PFSK-1 (cell line): ENCODE data around the gene VAT1L.

ENCODE experiments used
- FOXP2 ChIP-seq: optimal IDR thresholded peaks from 2 replicates; pipeline ENCODE3; 2011; ENCODE audit warnings: borderline replicate concordance, control low read depth, inconsistent platforms; ENCODE audit not compliant: insufficient read depth; ENCODE audit errors: extremely low read length, extremely low read depth
- POLR2AphosphoS5 ChIP-seq: IDR thresholded peaks from 2 replicates; pipeline ENCODE4 v1.6.1; 2012; ENCODE audit warnings: low read depth, mild to moderate bottlenecking, control low read depth, low read length, moderate library complexity
- SIN3A ChIP-seq: IDR thresholded peaks from 2 replicates; pipeline ENCODE4 v1.6.1; 2012; ENCODE audit warnings: mild to moderate bottlenecking, low read length, moderate library complexity, borderline replicate concordance; ENCODE audit not compliant: insufficient read depth
- TAF1 ChIP-seq: IDR thresholded peaks from 2 replicates; pipeline ENCODE4 v1.6.1; 2012; ENCODE audit warnings: low read length, control low read depth, borderline replicate concordance; ENCODE audit not compliant: insufficient read depth
- TF ChIP-seq, protein P1 (sequence below), 2 experiments: IDR thresholded peaks; 2 replicates each; pipeline versions ENCODE4 v1.6.1 to v1.8.0; 2011 to 2012; ENCODE audit warnings: low read depth in 2 of 2, low read length in 2 of 2, control low read depth in 1 of 2, inconsistent platforms in 1 of 2, mild to moderate bottlenecking in 1 of 2, moderate library complexity in 1 of 2; ENCODE audit not compliant: insufficient read depth in 1 of 2

Gene VAT1L

DNA sequence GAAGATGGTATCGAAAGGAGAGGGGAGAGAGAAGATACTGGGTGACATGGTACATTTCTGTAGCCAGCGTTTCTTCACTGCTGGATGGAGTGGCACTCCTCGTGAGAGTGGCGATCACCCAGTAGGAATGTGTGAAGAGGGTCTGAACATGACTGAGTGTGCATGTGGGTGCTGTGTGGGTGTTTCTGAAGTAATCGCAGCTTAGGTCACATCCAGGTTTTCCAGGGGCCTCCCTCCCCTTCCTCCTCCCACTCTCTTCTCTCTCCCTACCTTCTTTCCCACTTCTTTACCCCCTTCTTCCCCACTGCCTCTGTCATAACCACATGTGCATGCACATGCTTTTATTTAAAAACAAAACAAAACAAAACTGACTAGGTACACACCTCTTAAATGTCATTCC, 235.8 kb downstream of the VAT1L start:
- TF ChIP-seq TAF1, result no peak
- TF ChIP-seq, protein P1, sequence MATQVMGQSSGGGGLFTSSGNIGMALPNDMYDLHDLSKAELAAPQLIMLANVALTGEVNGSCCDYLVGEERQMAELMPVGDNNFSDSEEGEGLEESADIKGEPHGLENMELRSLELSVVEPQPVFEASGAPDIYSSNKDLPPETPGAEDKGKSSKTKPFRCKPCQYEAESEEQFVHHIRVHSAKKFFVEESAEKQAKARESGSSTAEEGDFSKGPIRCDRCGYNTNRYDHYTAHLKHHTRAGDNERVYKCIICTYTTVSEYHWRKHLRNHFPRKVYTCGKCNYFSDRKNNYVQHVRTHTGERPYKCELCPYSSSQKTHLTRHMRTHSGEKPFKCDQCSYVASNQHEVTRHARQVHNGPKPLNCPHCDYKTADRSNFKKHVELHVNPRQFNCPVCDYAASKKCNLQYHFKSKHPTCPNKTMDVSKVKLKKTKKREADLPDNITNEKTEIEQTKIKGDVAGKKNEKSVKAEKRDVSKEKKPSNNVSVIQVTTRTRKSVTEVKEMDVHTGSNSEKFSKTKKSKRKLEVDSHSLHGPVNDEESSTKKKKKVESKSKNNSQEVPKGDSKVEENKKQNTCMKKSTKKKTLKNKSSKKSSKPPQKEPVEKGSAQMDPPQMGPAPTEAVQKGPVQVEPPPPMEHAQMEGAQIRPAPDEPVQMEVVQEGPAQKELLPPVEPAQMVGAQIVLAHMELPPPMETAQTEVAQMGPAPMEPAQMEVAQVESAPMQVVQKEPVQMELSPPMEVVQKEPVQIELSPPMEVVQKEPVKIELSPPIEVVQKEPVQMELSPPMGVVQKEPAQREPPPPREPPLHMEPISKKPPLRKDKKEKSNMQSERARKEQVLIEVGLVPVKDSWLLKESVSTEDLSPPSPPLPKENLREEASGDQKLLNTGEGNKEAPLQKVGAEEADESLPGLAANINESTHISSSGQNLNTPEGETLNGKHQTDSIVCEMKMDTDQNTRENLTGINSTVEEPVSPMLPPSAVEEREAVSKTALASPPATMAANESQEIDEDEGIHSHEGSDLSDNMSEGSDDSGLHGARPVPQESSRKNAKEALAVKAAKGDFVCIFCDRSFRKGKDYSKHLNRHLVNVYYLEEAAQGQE (IDR thresholded peaks at IDR 0.05; ENCODE audit: insufficient read depth in 1 of 2, low read depth in 2 of 2, low read length in 2 of 2), result no peak
- no peak for TF ChIP-seq FOXP2
- TF ChIP-seq SIN3A, result no peak
- TF ChIP-seq POLR2AphosphoS5, result no peak

DNA sequence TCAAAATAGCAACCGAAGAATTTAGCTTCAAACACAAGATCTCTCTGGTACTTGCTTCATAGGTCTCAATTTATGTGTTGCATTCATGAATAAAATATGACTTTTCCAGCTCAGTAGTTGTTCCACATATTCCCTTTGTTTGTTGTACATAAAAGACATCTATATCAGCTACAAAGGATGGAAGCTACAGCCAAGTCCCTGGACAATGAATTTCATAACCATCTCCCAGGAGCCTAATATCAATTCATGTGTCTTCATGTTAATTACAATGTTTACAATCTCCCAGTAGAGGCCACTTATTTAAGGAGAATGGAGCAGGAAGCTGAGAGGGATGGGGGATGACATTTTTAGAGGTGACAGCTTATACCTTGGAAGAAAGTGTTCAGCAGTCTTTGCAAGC, 237.3 kb downstream of the VAT1L start:
- TF ChIP-seq FOXP2, result no peak
- no peak for TF ChIP-seq TAF1
- TF ChIP-seq SIN3A, result no peak
- no peak for TF ChIP-seq POLR2AphosphoS5
- TF ChIP-seq, protein P1 (IDR thresholded peaks at IDR 0.05; ENCODE audit: insufficient read depth in 1 of 2, low read depth in 2 of 2, low read length in 2 of 2), result no peak

DNA sequence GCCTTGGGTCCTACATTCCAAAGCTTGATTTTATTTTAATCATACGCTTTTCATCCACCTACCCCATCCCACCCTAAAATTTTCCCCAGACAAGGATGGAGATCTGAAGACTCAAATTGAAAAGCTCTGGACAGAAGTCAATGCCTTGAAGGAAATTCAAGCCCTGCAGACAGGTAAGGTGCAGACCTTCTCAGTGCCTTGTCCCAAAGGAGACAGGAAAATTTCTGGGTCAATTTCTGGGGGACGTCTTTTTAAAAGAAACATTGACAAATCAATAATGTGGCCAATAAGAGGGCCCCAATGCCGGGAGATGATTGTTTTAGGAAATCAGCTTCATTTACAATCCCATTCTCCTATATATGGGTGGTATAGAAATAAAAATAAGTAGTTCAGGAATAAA, 239.7 kb downstream of the VAT1L start:
- TF ChIP-seq FOXP2 (no peak), POLR2AphosphoS5 (no peak), SIN3A (no peak), TAF1 (no peak)
- TF ChIP-seq, protein P1 (IDR thresholded peaks at IDR 0.05; ENCODE audit: insufficient read depth in 1 of 2, low read depth in 2 of 2, low read length in 2 of 2), result no peak
